ENCODE data around the gene SHISA8. TPM values are rescaled to one million over a fixed set of nuclear protein-coding genes. Genes with fewer than 3 reads are reported as not detected.

SHISA8 gene
- total and polyA plus RNA-seq, 2 of the 13 experiments (the other 11 are each of a cell fraction or from before 2014, with no cell fraction given) = not detected

DNA sequence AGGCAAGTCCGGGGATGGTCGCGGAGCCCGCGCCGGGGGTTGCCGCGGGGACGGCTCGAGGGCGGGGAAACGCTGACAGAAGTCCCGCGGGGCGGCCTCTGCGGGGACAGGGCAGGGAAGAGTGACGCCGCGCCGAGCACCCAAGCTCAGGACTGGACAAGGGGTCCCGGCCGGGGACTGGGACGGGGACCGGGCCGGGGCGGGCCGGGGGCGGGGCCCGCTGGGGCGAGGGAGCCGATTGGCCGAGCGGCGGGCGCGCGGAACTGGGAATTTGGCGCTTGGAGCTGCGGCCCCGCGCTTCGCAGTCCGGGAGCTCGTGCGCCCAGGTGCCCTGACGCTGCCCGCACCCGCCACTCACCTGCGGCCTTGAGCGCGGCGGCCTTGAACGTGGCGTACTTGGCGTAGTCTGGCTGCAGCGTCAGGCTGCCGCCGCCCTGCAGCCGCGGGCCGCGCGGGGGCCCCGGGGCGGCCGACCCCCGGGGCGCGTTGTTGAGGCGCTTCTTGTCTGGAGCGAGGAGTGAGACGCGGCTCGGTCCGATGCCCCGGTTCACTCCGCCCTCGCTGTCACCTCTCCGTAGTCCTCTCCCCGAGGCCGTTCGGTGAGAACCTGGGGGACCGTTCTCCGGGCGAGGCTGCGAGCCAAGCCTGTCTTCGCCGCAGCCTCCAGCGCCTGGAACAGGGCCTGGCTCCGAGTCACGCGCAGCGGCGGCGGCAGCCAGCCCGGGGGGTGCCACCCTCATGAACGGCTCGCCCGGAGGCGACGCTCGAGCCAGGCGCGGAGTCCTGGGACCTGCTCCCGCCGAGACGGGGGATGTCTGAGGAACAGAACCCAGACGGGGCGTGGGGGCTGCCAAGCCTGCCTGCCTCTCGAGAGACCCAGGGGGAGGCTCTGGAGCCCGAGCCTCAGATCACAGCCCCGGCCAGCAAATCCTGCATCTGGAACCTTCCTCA is 4.5 kb downstream of the SHISA8 start (continued):
- TF ChIP-seq E2F5 (CRISPR knock-in tag; conservative IDR thresholded peaks at IDR 0.05) = no peak
- no peak for TF ChIP-seq TCF7 (IDR thresholded peaks at IDR 0.05; ENCODE audit: low read depth)
- TF ChIP-seq SSRP1 (CRISPR knock-in tag; IDR thresholded peaks at IDR 0.05) = no peak
- TF ChIP-seq GABPB1 (CRISPR knock-in tag; IDR thresholded peaks at IDR 0.05) = peak; percentile 18; the same call in 1 of the 2 replicates
- no peak for TF ChIP-seq ZNF350 (CRISPR knock-in tag; IDR thresholded peaks at IDR 0.05; ENCODE audit: borderline replicate concordance, low read depth)
- no peak for TF ChIP-seq KLF16 (CRISPR knock-in tag; IDR thresholded peaks at IDR 0.05)
- no peak for TF ChIP-seq HMG20B (CRISPR knock-in tag; conservative IDR thresholded peaks at IDR 0.05)
- TF ChIP-seq ZNF784 (CRISPR knock-in tag; IDR thresholded peaks at IDR 0.05; ENCODE audit: borderline replicate concordance) = no peak
- no peak for TF ChIP-seq ZNF224 (CRISPR knock-in tag; IDR thresholded peaks at IDR 0.05)
- TF ChIP-seq HOXD1 (CRISPR knock-in tag; IDR thresholded peaks at IDR 0.05) = 0 out of 2 replicates have a peak, but pooled peaks have one; percentile 36
- TF ChIP-seq BHLHE40 (IDR thresholded peaks at IDR 0.05; ENCODE audit: low read length) = peak; percentile 35; the same call in 1 of the 2 replicates
- 0 out of 2 replicates have a peak, but pooled peaks have one; percentile 20 for TF ChIP-seq CENPT (CRISPR knock-in tag; IDR thresholded peaks at IDR 0.05; ENCODE audit: low read depth)
- TF ChIP-seq, protein P1, sequence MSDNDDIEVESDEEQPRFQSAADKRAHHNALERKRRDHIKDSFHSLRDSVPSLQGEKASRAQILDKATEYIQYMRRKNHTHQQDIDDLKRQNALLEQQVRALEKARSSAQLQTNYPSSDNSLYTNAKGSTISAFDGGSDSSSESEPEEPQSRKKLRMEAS (IDR thresholded peaks at IDR 0.05) = peak; percentile 73
- TF ChIP-seq TP53 (CRISPR knock-in tag; conservative IDR thresholded peaks at IDR 0.05) = no peak
- TF ChIP-seq HBP1 (CRISPR knock-in tag; IDR thresholded peaks at IDR 0.05; ENCODE audit: low read depth) = no peak
- no peak for TF ChIP-seq ZNF552 (CRISPR knock-in tag; IDR thresholded peaks at IDR 0.05; ENCODE audit: borderline replicate concordance)
- TF ChIP-seq, protein P2, sequence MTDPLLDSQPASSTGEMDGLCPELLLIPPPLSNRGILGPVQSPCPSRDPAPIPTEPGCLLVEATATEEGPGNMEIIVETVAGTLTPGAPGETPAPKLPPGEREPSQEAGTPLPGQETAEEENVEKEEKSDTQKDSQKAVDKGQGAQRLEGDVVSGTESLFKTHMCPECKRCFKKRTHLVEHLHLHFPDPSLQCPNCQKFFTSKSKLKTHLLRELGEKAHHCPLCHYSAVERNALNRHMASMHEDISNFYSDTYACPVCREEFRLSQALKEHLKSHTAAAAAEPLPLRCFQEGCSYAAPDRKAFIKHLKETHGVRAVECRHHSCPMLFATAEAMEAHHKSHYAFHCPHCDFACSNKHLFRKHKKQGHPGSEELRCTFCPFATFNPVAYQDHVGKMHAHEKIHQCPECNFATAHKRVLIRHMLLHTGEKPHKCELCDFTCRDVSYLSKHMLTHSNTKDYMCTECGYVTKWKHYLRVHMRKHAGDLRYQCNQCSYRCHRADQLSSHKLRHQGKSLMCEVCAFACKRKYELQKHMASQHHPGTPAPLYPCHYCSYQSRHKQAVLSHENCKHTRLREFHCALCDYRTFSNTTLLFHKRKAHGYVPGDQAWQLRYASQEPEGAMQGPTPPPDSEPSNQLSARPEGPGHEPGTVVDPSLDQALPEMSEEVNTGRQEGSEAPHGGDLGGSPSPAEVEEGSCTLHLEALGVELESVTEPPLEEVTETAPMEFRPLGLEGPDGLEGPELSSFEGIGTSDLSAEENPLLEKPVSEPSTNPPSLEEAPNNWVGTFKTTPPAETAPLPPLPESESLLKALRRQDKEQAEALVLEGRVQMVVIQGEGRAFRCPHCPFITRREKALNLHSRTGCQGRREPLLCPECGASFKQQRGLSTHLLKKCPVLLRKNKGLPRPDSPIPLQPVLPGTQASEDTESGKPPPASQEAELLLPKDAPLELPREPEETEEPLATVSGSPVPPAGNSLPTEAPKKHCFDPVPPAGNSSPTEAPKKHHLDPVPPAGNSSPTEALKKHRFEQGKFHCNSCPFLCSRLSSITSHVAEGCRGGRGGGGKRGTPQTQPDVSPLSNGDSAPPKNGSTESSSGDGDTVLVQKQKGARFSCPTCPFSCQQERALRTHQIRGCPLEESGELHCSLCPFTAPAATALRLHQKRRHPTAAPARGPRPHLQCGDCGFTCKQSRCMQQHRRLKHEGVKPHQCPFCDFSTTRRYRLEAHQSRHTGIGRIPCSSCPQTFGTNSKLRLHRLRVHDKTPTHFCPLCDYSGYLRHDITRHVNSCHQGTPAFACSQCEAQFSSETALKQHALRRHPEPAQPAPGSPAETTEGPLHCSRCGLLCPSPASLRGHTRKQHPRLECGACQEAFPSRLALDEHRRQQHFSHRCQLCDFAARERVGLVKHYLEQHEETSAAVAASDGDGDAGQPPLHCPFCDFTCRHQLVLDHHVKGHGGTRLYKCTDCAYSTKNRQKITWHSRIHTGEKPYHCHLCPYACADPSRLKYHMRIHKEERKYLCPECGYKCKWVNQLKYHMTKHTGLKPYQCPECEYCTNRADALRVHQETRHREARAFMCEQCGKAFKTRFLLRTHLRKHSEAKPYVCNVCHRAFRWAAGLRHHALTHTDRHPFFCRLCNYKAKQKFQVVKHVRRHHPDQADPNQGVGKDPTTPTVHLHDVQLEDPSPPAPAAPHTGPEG (CRISPR knock-in tag; IDR thresholded peaks at IDR 0.05) = no peak
- 0 out of 2 replicates have a peak, but pooled peaks have one; percentile 12 for TF ChIP-seq NFYC (CRISPR knock-in tag; IDR thresholded peaks at IDR 0.05)
- TF ChIP-seq ZFX (CRISPR knock-in tag; IDR thresholded peaks at IDR 0.05; ENCODE audit: low read depth) = 0 out of 2 replicates have a peak, but pooled peaks have one; percentile 13
- TF ChIP-seq DMAP1 (CRISPR knock-in tag; IDR thresholded peaks at IDR 0.05) = 0 out of 2 replicates have a peak, but pooled peaks have one; percentile 16

All from HepG2 (cell line).